Naive B cell (primary cell): Measurements from ENCODE around the gene SLC9A6. TPM values are rescaled to one million over a fixed set of nuclear protein-coding genes. Genes with fewer than 3 reads are reported as not detected.

ENCODE experiments used
- ATAC-seq, 2 donors: fragments of 150-1000 bp; cut with Tn5 transposase; 2 replicates each; pipeline ENCODE4 v1.10.0; 2021; ENCODE audit warnings: low read depth in 2 of 2, mild to moderate bottlenecking in 2 of 2, moderate library complexity in 2 of 2
- DNase-seq: peaks from one replicate; pipeline ENCODE4 v3.0.0; 2022
- H3K27ac Mint-ChIP-seq, 6 donors: one replicate each; pipeline ENCODE4 v1.8.0; 2020 to 2022; ENCODE audit warnings: mild to moderate bottlenecking in 6 of 6, mixed read lengths in 6 of 6, moderate library complexity in 5 of 6, inconsistent platforms in 2 of 6
- H3K27me3 Mint-ChIP-seq, 3 donors: one replicate each; pipeline ENCODE4 v1.8.0; 2021 to 2022; ENCODE audit warnings: mixed read lengths in 3 of 3, mild to moderate bottlenecking in 1 of 3
- H3K36me3 Mint-ChIP-seq, 2 donors: one replicate each; pipeline ENCODE4 v1.8.0; 2020 to 2022; ENCODE audit warnings: mixed read lengths in 2 of 2, inconsistent platforms in 1 of 2, mild to moderate bottlenecking in 1 of 2
- H3K4me1 Mint-ChIP-seq, 3 donors: one replicate each; pipeline ENCODE4 v1.8.0; 2020 to 2022; ENCODE audit warnings: mixed read lengths in 3 of 3, inconsistent platforms in 1 of 3, mild to moderate bottlenecking in 1 of 3, moderate library complexity in 1 of 3
- H3K4me3 Mint-ChIP-seq, 8 donors: one replicate each; pipeline ENCODE4 v1.8.0; 2020 to 2022; ENCODE audit warnings: mild to moderate bottlenecking in 8 of 8, mixed read lengths in 8 of 8, moderate library complexity in 8 of 8, inconsistent platforms in 2 of 8
- H3K9me3 Mint-ChIP-seq, 7 donors: one replicate each; pipeline ENCODE4 v1.8.0; 2020 to 2022; ENCODE audit warnings: mixed read lengths in 7 of 7, mild to moderate bottlenecking in 5 of 7, inconsistent platforms in 2 of 7, moderate library complexity in 1 of 7
- polyA plus RNA-seq, 6 donors: library from polyadenylated mRNA; unstranded; fragments of 300-500 nt; fragmentation: Illumina TruSeq; gene quantifications; one replicate each; pipeline ENCODE4 v1.2.3, GENCODE V29; 2021; ENCODE audit warnings: low read depth in 6 of 6

SLC9A6 gene
- 10 to 100 TPM in 4 of 6 donors, 1 to 10 TPM in 2; 9.2 to 18.8 (median 10.7) TPM for polyA plus RNA-seq

GRCh38 chrX:135985157-135985972 lies at the start of gene SLC9A6:
SLC9A6 (plus strand) TSS chrX:135985435; CDS start chrX:135985659, 224 bp downstream.
- peaks cover 0 to 7% (median 0%) of the 10 kb centered on the region in 3 donors for H3K27me3 Mint-ChIP-seq
- ATAC-seq (peak; percentile 88 to 89), DNase-seq (peak; percentile 70)
- peak within 1 kb of the TSS; percentile 61 to 98 (median 90) for H3K27ac Mint-ChIP-seq
- no peaks in the 10 kb centered on the region for H3K36me3 Mint-ChIP-seq
- H3K4me3 Mint-ChIP-seq, result peak within 1 kb of the TSS; percentile 71 to 98 (median 94)
- H3K9me3 Mint-ChIP-seq, result peaks cover 0 to 4% (median 0%) of the 10 kb centered on the region in 7 donors
- peaks cover 31 to 37% (median 34%) of the 10 kb centered on the region in 3 donors for H3K4me1 Mint-ChIP-seq

- Mint-ChIP-seq H3K4me1 (no peaks in the 10 kb centered on the region), H3K36me3 (no peaks in the 10 kb centered on the region), H3K9me3 (peaks cover 0 to 6% (median 0%) of the 10 kb centered on the region in 7 donors), H3K27ac (no peak overlapping the region), H3K4me3 (no peak overlapping the region), H3K27me3 (no peaks in the 10 kb centered on the region)
- ATAC-seq (no peak), DNase-seq (no peak)
Observed at GRCh38 chrX:135944486-135944885, 40.7 kb upstream of the SLC9A6 start.

GRCh38 chrX:135951291-135951690 lies 33.9 kb upstream of the SLC9A6 start:
- no peak for ATAC-seq
- Mint-ChIP-seq H3K27ac (peak overlapping the region in 1 of 6 donors; percentile 54), H3K9me3 (no peaks in the 10 kb centered on the region)

GRCh38 chrX:135973025-135973547 lies 12.1 kb upstream of the SLC9A6 start:
- Mint-ChIP-seq H3K36me3 (no peaks in the 10 kb centered on the region), H3K27ac (peak overlapping the region; percentile 95 to 100 (median 99)), H3K4me3 (peak overlapping the region; percentile 95 to 99 (median 98)), H3K4me1 (peaks cover 10 to 24% (median 12%) of the 10 kb centered on the region in 3 donors), H3K27me3 (no peaks in the 10 kb centered on the region), H3K9me3 (peaks cover 0 to 1% (median 0%) of the 10 kb centered on the region in 7 donors)
- DNase-seq (no peak), ATAC-seq (no peak)

More at GRCh38 chrX:135951291-135951690, 33.9 kb upstream of the SLC9A6 start:
- H3K4me1 Mint-ChIP-seq, result no peaks in the 10 kb centered on the region
- H3K4me3 Mint-ChIP-seq, result no peak overlapping the region
- no peaks in the 10 kb centered on the region for H3K27me3 Mint-ChIP-seq
- DNase-seq, result no peak
- H3K36me3 Mint-ChIP-seq, result no peaks in the 10 kb centered on the region

- Mint-ChIP-seq H3K4me3 (peak within 1 kb of the TSS; percentile 95 to 99 (median 98)), H3K4me1 (peaks cover 10 to 24% (median 12%) of the 10 kb centered on the region in 3 donors), H3K36me3 (no peaks in the 10 kb centered on the region), H3K9me3 (peaks cover 0 to 1% (median 0%) of the 10 kb centered on the region in 7 donors), H3K27me3 (peaks cover 0 to 3% (median 0%) of the 10 kb centered on the region in 3 donors), H3K27ac (peak within 1 kb of the TSS; percentile 95 to 100 (median 99))
- peak; percentile 84 for DNase-seq
- ATAC-seq, result peak; percentile 89 to 90
Observed at GRCh38 chrX:135973548-135974278, 11.5 kb upstream of the SLC9A6 start, which contains the start of gene MMGT1. MMGT1 (minus strand) TSS chrX:135973988; CDS start chrX:135973675, 313 bp downstream.

GRCh38 chrX:135974279-135974856 lies 10.9 kb upstream of the SLC9A6 start:
- peak overlapping the region; percentile 39 to 90 (median 64) for H3K27ac Mint-ChIP-seq
- peaks cover 0 to 1% (median 0%) of the 10 kb centered on the region in 7 donors for H3K9me3 Mint-ChIP-seq
- no peaks in the 10 kb centered on the region for H3K36me3 Mint-ChIP-seq
- DNase-seq (peak; percentile 53), ATAC-seq (peak; percentile 13 to 19)
- peaks cover 10 to 24% (median 12%) of the 10 kb centered on the region in 3 donors for H3K4me1 Mint-ChIP-seq
- peaks cover 0 to 8% (median 0%) of the 10 kb centered on the region in 3 donors for H3K27me3 Mint-ChIP-seq
- H3K4me3 Mint-ChIP-seq, result peak overlapping the region; percentile 71 to 98 (median 87)

- ATAC-seq, result no peak
- Mint-ChIP-seq H3K4me3 (peak overlapping the region in 1 of 8 donors; percentile 85), H3K27me3 (peaks cover 0 to 8% (median 0%) of the 10 kb centered on the region in 3 donors), H3K9me3 (peaks cover 0 to 1% (median 0%) of the 10 kb centered on the region in 7 donors), H3K4me1 (peaks cover 10 to 24% (median 12%) of the 10 kb centered on the region in 3 donors), H3K36me3 (no peaks in the 10 kb centered on the region), H3K27ac (no peak overlapping the region)
- DNase-seq, result no peak
Observed at GRCh38 chrX:135975421-135975820, 9.8 kb upstream of the SLC9A6 start.

- Mint-ChIP-seq H3K4me3 (no peak overlapping the region), H3K27me3 (peaks cover 0 to 15% (median 0%) of the 10 kb centered on the region in 3 donors), H3K4me1 (peaks cover 12 to 20% (median 18%) of the 10 kb centered on the region in 3 donors), H3K36me3 (no peaks in the 10 kb centered on the region), H3K27ac (no peak overlapping the region), H3K9me3 (peaks cover 0 to 4% (median 0%) of the 10 kb centered on the region in 7 donors)
- DNase-seq (no peak), ATAC-seq (no peak)
Observed at GRCh38 chrX:135977611-135978010, 7.6 kb upstream of the SLC9A6 start.

- DNase-seq, result no peak
- Mint-ChIP-seq H3K27me3 (peaks cover 0 to 15% (median 0%) of the 10 kb centered on the region in 3 donors), H3K27ac (peak overlapping the region in 1 of 6 donors; percentile 72), H3K4me3 (peak overlapping the region in 1 of 8 donors; percentile 98), H3K4me1 (peaks cover 28 to 31% (median 28%) of the 10 kb centered on the region in 3 donors), H3K9me3 (peaks cover 0 to 4% (median 0%) of the 10 kb centered on the region in 7 donors), H3K36me3 (no peaks in the 10 kb centered on the region)
- ATAC-seq, result no peak
Observed at GRCh38 chrX:135981010-135981409, 4.2 kb upstream of the SLC9A6 start.

- no peak for ATAC-seq
- no peak for DNase-seq
- Mint-ChIP-seq H3K36me3 (no peaks in the 10 kb centered on the region), H3K4me1 (peaks cover 28 to 34% (median 31%) of the 10 kb centered on the region in 3 donors), H3K27ac (no peak overlapping the region), H3K27me3 (peaks cover 0 to 15% (median 0%) of the 10 kb centered on the region in 3 donors), H3K9me3 (peaks cover 0 to 4% (median 0%) of the 10 kb centered on the region in 7 donors), H3K4me3 (peak overlapping the region in 1 of 8 donors; percentile 98)
Observed at GRCh38 chrX:135981668-135982067, 3.6 kb upstream of the SLC9A6 start.

- peaks cover 28 to 34% (median 31%) of the 10 kb centered on the region in 3 donors for H3K4me1 Mint-ChIP-seq
- H3K4me3 Mint-ChIP-seq, result peak overlapping the region in 6 of 8 donors; percentile 12 to 98 (median 91)
- ATAC-seq (no peak), DNase-seq (no peak)
- H3K9me3 Mint-ChIP-seq, result peaks cover 0 to 4% (median 0%) of the 10 kb centered on the region in 7 donors
- no peaks in the 10 kb centered on the region for H3K36me3 Mint-ChIP-seq
- peak overlapping the region in 1 of 6 donors; percentile 61 for H3K27ac Mint-ChIP-seq
- peaks cover 0 to 15% (median 0%) of the 10 kb centered on the region in 3 donors for H3K27me3 Mint-ChIP-seq
Observed at GRCh38 chrX:135982860-135983259, 2.4 kb upstream of the SLC9A6 start.

GRCh38 chrX:135984256-135984655 lies 979 bp upstream of the SLC9A6 start:
- Mint-ChIP-seq H3K4me3 (peak overlapping the region; percentile 71 to 98 (median 92)), H3K36me3 (no peaks in the 10 kb centered on the region), H3K27ac (peak overlapping the region in 5 of 6 donors; percentile 50 to 88 (median 65)), H3K27me3 (peaks cover 0 to 7% (median 0%) of the 10 kb centered on the region in 3 donors), H3K9me3 (peaks cover 0 to 4% (median 0%) of the 10 kb centered on the region in 7 donors), H3K4me1 (peaks cover 28 to 35% (median 34%) of the 10 kb centered on the region in 3 donors)
- no peak for ATAC-seq
- no peak for DNase-seq
